ENCODE measurements around the gene COL1A1.

- no peak for TF ChIP-seq CTCF (IDR thresholded peaks at IDR 0.05)
- no peak for TF ChIP-seq POLR2A (IDR thresholded peaks at IDR 0.05)
These were observed 7.1 kb downstream of the COL1A1 start for GRCh38 chr17:50194140-50194933.

Data from lower leg skin (tissue), 3 donors.